ENCODE data around the gene DMD.
"Not testable (repeated sequence)": the region's sequence is repeated elsewhere in the genome, so short reads cannot be mapped to it uniquely, and the experiment has no call there.

DMD gene

DNA sequence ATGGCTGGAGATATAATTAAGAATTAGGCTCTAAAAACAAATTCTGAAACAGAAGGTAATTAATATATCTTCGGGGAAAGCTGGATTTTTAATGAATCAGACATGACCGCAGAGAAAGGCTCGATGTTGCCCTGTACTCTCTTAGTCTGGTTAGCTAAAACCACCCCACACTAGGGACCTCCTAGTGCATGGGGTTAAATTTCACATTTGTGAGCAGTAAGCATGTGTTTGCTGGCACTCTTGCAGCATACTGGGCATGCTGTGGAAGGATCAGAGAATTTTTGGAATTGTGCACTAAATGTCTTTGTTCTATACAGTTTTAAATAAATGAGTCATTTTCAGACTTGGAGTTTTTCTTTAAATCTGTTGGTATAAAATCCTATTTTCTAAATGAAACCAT lies 1663.9 kb downstream of the DMD start:
- no peak for DNase-seq (ENCODE audit: low read depth in 1 of 2, low spot score in 1 of 2)

DNA sequence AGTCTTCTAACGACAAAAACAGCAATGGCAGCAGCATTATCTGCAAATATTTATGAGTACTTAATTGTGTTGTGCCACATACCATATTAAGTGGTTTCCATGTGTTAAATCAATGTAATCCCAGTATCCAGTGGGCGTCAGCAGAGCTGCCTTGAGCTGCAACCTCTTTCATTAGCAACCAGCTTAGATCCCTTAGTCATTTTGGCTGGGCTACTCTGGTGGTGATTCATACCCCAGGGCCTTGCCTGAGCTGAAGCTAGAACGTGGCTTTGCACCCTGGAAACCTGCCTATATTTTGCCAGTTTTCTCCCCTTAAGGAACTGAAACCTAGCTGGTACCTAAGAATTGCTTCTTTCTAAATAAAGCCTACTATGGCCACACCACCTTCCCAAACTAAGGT lies 1665.2 kb downstream of the DMD start:
- DNase-seq (ENCODE audit: low read depth in 1 of 2, low spot score in 1 of 2), result no peak

DNA sequence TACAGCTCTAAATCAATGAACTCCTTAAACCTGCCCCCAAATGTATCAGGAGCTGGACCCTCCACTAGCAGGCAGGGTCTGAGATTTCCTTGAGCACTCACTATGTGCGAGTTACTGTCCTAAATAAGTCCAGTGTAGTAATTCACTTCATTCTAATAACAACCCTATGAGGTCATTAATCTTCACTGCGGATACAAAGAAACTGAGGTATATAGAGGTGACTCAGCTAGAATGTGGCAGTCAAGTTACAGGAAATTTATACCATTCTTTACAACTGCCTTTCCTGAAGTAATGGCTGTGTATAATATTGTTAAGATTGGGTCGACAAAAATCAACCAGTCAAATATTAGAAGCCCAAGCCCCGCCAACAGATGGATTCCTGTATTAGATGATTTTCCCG lies 1665.6 kb downstream of the DMD start:
- DNase-seq (ENCODE audit: low read depth in 1 of 2, low spot score in 1 of 2), result no peak

DNA sequence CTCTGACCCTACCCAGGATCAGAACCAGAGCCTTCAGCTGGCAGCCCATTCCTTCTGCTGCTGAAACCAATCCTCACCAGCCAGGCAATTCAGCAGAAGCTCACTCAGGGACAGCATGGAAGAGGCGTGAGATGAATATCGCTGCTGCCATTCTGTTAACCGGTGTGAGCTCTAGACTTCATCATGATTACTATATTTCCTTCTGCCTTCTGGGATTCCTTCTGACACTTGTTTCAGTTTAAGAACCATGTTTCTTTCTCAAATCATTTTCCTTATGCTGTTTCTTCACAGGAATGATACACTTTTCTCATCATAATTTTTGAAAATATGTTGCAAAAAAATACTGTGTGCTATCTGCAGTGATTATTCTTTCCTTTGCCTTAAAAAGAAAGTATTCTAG lies 1666.2 kb downstream of the DMD start:
- DNase-seq (ENCODE audit: low read depth in 1 of 2, low spot score in 1 of 2), result no peak

DNA sequence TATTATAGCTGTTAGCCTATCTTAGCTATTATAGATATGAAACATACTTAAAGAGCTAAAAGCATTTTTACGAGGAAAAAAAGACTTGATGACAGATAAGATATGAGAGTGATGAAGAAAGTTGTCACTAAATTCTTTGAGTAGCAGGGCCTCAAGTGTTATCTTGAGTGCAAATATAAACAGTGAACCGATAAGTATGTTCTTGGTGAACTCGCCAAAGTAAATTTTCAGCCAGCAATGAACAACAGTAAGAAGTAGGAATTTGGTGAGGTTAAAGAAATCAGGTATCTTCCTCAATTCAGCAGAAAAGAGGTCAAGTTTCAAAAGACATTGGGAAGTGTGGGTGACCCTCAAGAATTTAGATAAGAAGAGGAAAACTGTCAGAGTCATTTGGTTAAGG lies 1667.7 kb downstream of the DMD start:
- no peak for DNase-seq (ENCODE audit: low read depth in 1 of 2, low spot score in 1 of 2)

DNA sequence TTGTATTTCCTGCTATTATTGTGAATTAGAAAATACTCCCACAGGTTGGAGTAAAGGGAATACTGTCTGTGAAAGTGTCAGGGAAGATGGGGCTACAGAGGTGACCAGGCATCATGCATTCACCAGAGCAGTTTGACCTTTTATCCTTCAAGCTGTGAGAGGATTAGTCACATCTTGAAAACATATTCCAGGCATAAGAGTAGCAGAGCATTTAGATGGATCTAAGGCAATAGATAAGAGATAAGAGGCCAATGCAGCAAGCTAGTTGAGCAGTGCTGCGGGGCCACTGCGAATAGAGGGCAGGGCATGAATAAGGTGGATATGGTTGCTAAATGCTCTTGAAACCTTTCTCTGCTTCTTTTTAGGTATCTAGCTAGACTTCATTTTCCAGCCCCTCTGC lies 1668.8 kb downstream of the DMD start:
- no peak for DNase-seq (ENCODE audit: low read depth in 1 of 2, low spot score in 1 of 2)

DNA sequence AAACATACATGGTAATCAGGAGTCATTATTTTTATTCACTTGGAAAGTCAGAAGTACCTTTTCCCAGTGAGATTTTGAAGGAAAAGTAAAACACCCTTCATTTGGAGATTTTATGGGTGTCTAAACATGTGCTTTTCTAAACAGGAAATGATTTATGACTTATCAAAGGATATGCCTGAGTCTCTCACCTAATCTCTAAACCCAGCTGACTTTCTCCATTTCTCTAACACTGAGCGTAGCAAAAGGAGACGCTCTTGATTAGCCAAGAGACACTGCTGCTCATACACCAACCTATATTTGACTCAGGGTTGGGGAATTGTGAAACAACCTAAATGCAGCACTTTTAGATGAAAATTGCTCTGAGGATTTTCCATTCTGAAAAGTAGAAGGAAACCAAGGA lies 1671.0 kb downstream of the DMD start:
- no peak for DNase-seq (ENCODE audit: low read depth in 1 of 2, low spot score in 1 of 2)

DNA sequence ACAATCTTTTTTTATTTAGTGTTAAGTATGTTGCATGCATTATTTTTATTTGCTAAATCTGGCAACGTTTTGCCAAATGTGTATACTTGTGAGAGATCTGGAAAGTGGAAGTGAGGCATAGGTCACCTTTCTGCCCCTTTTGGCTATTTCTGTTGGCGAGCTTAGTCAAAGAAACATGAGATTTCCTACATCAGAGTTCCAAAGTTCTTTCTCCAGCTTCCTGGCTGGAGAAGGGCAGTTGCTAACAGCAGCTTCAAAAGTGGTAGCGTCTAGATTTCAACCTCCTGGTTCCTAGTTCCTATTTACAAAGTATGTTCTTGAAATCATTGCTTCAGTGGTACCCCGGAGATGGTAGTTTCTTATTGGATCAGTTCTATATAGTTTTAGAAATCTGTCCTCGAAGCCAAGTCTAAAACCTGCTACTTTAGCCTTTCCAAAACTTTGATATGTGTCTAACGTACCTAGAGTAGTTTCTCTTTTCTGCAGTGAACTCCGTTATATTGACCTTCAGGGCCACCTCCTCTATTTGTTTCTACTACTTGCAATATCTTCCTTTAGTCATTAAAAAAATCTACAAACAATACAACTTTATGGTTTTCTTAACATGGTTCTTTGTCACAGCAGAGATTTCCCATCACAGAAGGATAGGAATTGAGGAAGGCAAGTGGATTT lies 1683.8 kb downstream of the DMD start:
- DNase-seq (ENCODE audit: low read depth in 1 of 2, low spot score in 1 of 2), result no peak

DNA sequence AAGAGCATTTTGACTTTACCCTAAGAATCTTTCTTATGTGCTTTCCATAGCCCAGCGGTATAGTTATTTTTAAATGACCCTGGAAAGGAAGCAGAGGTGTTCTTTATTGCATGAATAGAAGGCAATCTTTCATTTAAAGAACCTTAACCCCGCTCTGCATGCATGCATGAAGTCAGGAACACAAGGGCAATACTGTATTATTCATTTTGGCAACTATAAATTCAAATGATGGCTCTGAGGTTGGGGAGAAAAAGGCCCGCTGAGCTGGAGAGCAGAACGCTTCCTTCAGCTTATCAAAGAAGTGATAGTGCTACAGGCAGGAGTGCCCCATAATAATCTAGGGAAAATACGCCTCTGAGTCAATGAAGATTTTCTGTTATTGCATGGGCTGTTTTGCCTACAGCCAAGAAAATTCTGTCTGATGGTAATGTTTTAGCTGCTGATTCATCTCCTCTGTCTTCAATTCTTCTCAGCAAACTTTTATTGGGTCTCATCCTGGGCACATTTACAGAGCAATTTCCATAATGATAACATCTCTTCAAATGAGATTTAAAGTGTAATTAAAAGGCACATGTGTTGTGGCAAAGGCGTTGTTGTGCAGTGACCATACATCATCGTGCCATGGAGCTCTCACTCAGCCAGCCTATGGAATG lies 1687.3 kb downstream of the DMD start:
- no peak for DNase-seq (ENCODE audit: low read depth in 1 of 2, low spot score in 1 of 2)

DNA sequence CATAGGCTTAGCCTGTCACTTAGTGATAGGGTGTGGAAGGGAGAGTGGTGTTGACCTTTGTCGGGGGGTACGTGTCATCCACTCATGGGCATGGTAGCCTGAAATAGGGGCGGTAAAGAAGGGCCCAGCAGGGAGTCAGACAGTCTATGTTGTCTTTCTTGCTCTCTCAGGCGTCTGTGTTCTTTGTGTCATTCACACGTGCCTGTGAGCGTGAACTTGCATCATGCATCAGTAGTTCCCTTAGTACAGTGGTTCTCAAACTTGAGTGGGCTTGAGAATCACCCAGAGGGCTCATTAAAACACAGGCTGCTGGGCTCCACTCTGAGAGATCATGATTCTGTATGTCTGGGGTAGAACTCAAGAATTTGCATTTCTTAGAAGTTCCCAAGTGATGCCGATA lies 1688.6 kb downstream of the DMD start:
- DNase-seq (ENCODE audit: low read depth in 1 of 2, low spot score in 1 of 2), result no peak

DNA sequence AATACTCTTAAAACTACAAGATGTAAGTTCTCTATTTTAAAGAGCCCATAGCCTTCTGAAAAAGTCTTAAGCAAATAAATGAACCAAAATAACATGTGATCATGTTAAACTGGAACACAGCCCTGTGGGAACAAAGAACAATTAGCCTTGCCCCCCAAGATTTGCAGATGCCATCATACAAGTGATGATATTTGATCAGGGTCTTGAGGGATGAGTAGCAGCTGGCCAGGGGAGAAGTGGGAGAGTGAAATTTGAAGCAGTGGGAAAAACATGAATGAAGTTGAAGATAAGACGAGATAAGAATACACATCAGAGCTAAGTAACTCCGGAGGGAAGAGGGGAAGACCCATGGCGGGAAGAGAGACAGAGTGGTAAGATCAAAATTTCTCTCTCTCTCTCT lies 1689.4 kb downstream of the DMD start:
- no peak for DNase-seq (ENCODE audit: low read depth in 1 of 2, low spot score in 1 of 2)

DNA sequence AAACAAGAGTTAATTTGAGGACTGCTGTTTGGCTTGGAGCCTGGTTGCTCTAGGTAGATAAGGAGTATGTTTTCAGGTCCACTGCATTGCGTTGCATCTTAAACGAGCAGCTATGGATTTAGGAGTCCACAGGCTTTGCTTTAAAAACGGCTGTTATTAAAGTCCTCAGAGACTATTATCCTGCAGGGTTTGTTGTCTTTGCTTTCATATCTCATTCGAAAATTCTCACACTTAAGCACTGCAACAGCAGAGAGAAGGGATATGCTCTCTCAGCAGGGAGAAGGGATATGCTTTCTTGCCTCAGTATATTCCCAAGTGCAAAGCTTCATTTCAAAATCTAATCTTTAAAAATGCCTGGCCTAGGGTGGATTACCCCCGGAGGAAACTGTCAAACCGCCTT lies 1694.8 kb downstream of the DMD start:
- DNase-seq (ENCODE audit: low read depth in 1 of 2, low spot score in 1 of 2), result no peak

DNA sequence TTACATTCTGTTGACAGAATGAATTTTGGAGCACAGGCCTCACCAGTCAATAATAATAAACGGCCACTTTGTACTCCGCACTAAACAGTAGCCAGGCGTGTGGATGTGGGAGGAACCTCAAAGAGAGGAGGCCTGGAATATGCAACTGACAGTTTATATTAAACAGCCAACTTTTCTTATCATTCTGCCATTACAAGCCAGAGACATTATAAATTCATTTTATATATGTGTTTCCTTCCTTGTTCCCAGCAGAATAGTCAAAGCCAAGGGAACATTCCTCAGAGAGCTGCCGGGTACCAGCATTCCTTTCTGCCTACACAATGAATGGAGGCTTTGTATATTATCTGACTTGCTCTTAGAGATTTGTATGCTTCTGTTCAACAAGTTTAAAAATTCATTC lies 1703.0 kb downstream of the DMD start:
- no peak for DNase-seq (ENCODE audit: low read depth in 1 of 2, low spot score in 1 of 2)

DNA sequence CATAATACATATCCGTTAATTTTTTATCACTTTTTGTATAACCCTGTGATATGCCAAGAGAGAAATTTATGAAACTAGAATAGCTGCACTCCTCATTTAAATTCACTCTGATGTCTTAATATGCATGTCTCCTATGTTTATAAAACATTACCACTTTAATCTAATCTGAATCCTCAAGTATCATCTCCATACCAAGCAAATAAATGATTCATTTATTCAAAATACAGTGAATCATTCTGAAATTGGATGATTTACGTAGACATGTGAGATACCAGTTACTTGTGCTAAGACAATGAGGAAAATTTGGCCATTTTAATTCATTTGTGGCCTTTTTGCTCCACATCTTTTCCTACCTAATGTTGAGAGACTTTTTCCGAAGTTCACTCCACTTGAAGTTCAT lies 1704.4 kb downstream of the DMD start:
- DNase-seq (ENCODE audit: low read depth in 1 of 2, low spot score in 1 of 2), result no peak

DNA sequence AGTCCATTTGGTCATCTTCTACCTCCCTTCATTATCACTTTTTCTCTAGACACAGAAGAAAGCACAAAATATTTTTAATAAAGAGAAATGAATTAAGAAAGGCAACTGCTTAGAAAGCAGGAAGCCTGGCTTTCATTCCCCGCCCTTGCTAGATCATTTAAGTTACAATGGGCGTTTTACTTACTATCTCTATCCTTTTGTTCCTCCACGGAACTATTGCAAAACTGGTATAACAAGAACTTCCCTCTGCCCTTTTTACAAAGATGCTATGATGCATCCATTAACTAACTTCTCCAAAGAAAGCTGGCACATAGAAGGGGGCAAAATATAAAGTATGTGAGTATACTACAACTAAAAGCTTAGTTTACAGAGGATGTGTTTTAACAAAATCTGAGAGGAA lies 1705.0 kb downstream of the DMD start:
- no peak for DNase-seq (ENCODE audit: low read depth in 1 of 2, low spot score in 1 of 2)

DNA sequence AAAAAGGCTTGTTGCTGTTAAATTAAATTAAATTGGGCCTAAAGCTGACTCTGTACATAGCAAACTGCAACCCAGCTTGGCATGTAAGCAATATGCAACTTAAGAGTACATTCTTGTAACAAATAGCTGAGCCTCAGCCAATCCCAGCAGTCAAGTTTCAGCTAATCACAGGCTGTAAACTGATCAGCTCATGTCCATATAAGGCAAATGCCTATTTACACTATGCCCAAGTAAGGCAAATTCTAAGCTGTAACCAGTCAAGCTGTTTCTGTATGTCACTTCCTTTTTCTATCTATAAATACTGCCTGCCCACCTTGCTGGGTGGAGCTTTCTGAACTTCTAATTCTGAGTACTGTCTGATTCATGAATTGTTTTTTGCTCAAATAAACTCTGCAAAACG lies 1710.4 kb downstream of the DMD start:
- DNase-seq (ENCODE audit: low read depth in 1 of 2, low spot score in 1 of 2), result no peak

DNA sequence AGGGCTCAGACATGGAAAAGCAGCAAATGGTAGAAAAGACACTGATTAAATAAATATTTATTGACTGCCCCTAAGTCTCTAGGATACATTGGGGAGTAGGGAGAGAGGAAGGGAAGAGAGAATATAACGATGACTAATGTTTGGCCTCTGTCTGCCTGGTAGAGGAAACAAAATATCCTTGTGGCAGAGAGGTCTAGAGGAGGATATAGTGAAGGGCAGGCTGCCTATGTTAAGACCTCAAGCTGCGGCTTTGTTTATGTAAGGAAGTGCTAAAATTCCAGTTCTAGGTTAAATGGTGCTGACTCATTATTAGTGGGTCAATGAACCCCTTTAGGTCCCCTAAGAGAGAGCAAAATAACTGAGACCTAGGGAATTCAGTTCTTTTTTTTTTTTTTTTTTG lies 1712.2 kb downstream of the DMD start:
- DNase-seq (ENCODE audit: low read depth in 1 of 2, low spot score in 1 of 2), result no peak

DNA sequence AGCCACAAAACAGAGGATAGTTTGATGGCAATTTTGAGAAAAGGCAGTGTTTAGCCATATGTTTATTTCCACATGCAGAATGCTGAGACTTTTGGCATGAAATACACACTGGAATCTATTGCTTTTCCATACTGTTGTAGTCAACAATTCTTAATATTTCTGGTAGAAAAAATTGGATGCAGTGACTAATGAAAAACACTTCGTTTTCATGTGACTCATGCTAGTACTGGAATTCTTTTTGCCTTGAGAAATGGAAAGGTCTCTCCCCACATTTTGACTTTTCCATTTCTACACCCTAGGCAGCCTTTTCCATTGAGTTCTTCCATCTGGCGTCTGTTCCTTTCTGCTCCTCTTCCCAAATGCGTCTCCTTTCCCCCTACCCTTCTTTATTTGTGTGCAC lies 1714.3 kb downstream of the DMD start:
- DNase-seq (ENCODE audit: low read depth in 1 of 2, low spot score in 1 of 2), result no peak

DNA sequence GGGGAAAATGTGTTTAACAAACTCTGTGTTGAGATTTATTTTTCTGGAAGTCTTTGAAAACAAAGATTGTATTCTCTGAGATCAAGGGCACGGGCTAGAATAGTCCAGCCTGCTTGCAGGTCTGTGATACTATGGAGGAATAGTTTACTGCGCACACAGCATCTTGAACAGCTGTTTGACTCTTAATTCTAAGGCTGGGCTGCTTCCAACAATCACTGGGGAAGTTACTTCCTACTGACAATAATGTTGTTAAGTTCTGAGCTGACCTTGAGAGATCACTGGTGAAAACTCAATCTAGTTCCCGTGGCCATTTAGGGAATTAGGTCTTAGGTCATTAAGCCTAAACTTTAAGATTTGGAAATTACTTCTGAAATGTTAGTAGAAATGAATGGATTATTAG lies 1723.4 kb downstream of the DMD start:
- no peak for DNase-seq (ENCODE audit: low read depth in 1 of 2, low spot score in 1 of 2)

DNA sequence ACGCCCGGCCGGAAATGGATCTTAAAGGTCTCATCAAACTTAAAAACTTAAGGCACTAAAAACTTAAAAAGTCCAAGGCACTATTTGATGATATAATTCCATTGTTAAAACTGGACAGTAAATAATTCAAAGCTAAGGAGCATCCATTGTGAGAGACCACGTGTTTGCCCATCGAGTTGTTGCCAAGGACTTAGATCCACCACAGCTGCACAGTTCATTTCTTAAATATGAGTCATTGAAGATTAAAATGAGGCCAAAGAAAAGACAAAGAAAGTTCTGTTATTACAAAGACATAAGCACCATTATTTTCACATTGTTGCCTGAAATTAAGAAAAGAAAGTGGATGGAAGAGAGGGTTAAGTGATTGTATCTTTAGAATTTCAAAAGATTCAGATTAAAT lies 1728.0 kb downstream of the DMD start:
- no peak for DNase-seq (ENCODE audit: low read depth in 1 of 2, low spot score in 1 of 2)

DNA sequence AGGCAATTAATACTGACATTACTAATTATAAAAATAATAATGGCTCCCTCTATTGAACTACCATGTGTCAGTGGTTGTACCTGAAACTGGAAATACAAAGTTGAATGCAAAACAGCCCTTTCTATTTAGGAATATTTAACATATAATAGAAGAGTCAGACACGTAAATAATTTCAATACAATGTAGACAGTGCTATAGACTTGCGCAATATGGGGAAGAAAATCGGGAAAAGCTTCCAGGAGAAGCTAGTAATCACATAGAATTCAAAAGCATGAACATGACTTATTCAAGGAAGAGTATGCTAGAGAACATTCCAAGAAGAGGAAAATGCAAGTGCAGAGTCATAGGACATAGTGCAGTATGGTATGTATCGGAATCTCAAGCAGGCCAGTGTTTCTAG lies 1730.7 kb downstream of the DMD start:
- DNase-seq (ENCODE audit: low read depth in 1 of 2, low spot score in 1 of 2), result no peak

DNA sequence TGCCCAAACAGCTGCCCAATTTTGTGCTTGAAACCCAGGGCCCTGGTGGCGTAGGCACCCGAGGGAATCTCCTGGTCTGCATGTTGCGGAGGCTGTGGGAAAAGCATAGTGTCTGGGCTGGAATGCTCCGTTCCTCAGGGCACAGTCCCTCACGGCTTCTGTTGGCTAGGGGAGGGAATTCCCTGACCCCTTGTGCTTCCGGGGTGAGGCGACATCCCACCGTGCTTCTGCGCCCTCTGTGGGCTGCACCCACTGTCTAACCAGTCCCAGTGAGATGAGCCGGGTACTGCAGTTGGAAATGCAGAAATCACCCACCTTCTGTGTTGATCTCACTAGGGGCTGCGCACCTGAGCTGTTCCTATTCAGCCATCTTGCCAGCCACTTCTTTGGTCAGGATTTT lies 1740.1 kb downstream of the DMD start:
- DNase-seq (ENCODE audit: low read depth in 1 of 2, low spot score in 1 of 2), result no peak

DNA sequence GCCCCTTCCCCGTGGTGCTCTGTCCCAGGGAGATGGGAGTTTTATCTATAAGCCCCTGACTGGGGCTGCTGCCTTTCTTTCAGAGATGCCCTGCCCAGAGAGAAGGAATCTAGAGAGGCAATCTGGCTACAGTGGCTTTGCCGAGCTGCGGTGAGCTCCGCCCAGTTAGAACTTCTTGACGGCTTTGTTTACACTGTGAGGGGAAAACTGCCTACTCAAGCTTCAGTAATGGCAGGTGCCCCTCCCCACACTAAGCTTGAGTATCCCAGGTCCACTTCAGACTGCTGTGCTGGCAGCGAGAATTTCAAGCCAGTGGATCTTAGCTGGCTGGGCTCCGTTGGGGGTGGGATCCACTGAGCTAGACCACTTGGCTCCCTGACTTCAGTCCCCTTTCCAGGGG lies 1740.6 kb downstream of the DMD start:
- DNase-seq (ENCODE audit: low read depth in 1 of 2, low spot score in 1 of 2), result not testable (repeated sequence)

Data from stimulated activated CD4-positive, alpha-beta T cell treated with anti-CD3 and anti-CD28 coated beads, Interleukin-15, amount 100 ng/mL, for 1 hour (primary cell).